GM23338 (cell line): ENCODE results near the gene BACE2. TPM values are rescaled to one million over a fixed set of nuclear protein-coding genes. Genes with fewer than 3 reads are reported as not detected.
"Not testable (repeated sequence)": the region's sequence is repeated elsewhere in the genome, so short reads cannot be mapped to it uniquely, and the experiment has no call there.

Experiments
- ATAC-seq: fragments of 200-7000 bp; cut with Tn5 transposase; 3 replicates; pipeline ENCODE4 v1.9.1; 2020
- DNase-seq: peaks from one replicate; pipeline ENCODE4 v3.0.0-alpha.2; 2015; ENCODE audit warnings: low spot score
- H2AFZ ChIP-seq: fragments of 200-600 bp; sonication (generic); 2 replicates; pipeline ENCODE4 v1.8.0; 2016; ENCODE audit warnings: antibody characterized with exemption, mild to moderate bottlenecking, moderate library complexity
- H3F3A ChIP-seq: fragments of 200-600 bp; sonication (generic); replicated peaks from 2 replicates; pipeline ENCODE4 v1.8.0; 2017; ENCODE audit warnings: antibody characterized with exemption, mixed run types, low read depth
- H3K27ac ChIP-seq: fragments of 200-600 bp; sonication (generic); 2 replicates; pipeline ENCODE4 v1.6.1; 2016; ENCODE audit warnings: low read depth
- H3K27me3 ChIP-seq: fragments of 200-600 bp; sonication (generic); 2 replicates; pipeline ENCODE4 v1.8.0; 2016; ENCODE audit warnings: mild to moderate bottlenecking, mixed run types, moderate library complexity; ENCODE audit not compliant: insufficient read depth
- H3K36me3 ChIP-seq: fragments of 200-600 bp; sonication (generic); 2 replicates; pipeline ENCODE4 v1.8.0; 2016; ENCODE audit warnings: mild to moderate bottlenecking; ENCODE audit not compliant: insufficient read depth
- H3K4me1 ChIP-seq: fragments of 200-600 bp; sonication (generic); 2 replicates; pipeline ENCODE4 v1.8.0; 2016; ENCODE audit warnings: mild to moderate bottlenecking, moderate library complexity; ENCODE audit not compliant: insufficient read depth
- H3K4me2 ChIP-seq: fragments of 200-600 bp; sonication (generic); 2 replicates; pipeline ENCODE4 v1.7.1; 2017; ENCODE audit warnings: mixed run types
- H3K4me3 ChIP-seq: fragments of 200-600 bp; sonication (generic); 2 replicates; pipeline ENCODE4 v1.6.1; 2016; ENCODE audit warnings: mixed run types
- H3K79me2 ChIP-seq: fragments of 200-600 bp; sonication (generic); replicated peaks from 2 replicates; pipeline ENCODE4 v1.8.0; 2017; ENCODE audit warnings: mild to moderate bottlenecking; ENCODE audit not compliant: insufficient read depth
- H3K9me2 ChIP-seq: fragments of 200-600 bp; sonication (generic); 2 replicates; pipeline ENCODE4 v1.8.0; 2017; ENCODE audit not compliant: insufficient read depth
- H4K20me1 ChIP-seq: fragments of 200-600 bp; sonication (generic); replicated peaks from 2 replicates; pipeline ENCODE4 v1.8.0; 2017; ENCODE audit warnings: mild to moderate bottlenecking; ENCODE audit not compliant: insufficient read depth
- H3K27ac Mint-ChIP-seq: 2 replicates; pipeline ENCODE4 v1.8.0; 2020; ENCODE audit warnings: inconsistent platforms, mild to moderate bottlenecking, moderate library complexity, mixed read lengths
- H3K27me3 Mint-ChIP-seq: 3 replicates; pipeline ENCODE4 v1.8.0; 2022; ENCODE audit warnings: low read depth, mild to moderate bottlenecking, moderate library complexity, mixed read lengths, inconsistent platforms; ENCODE audit not compliant: insufficient read depth, poor library complexity
- H3K36me3 Mint-ChIP-seq: 3 replicates; pipeline ENCODE4 v1.8.0; 2021; ENCODE audit warnings: low read depth, mild to moderate bottlenecking, inconsistent platforms, moderate library complexity, mixed read lengths
- H3K4me1 Mint-ChIP-seq: 3 replicates; pipeline ENCODE4 v1.8.0; 2020; ENCODE audit warnings: mild to moderate bottlenecking, inconsistent platforms, mixed read lengths
- H3K4me3 Mint-ChIP-seq: 3 replicates; pipeline ENCODE4 v1.8.0; 2021; ENCODE audit warnings: moderate library complexity, mild to moderate bottlenecking, inconsistent platforms, mixed read lengths
- H3K9me3 Mint-ChIP-seq: 3 replicates; pipeline ENCODE4 v1.8.0; 2020; ENCODE audit warnings: moderate library complexity, mild to moderate bottlenecking, inconsistent platforms, mixed read lengths
- CREB1 ChIP-seq: fragments of 250-450 bp; sonication (Bioruptor Pico); IDR thresholded peaks from 2 replicates; pipeline ENCODE4 v1.5.0; 2020; ENCODE audit warnings: low read depth, mild to moderate bottlenecking, moderate library complexity
- EZH2 ChIP-seq: fragments of 200-600 bp; sonication (generic); IDR thresholded peaks from one replicate; pipeline ENCODE4 v1.8.0; 2017; ENCODE audit warnings: antibody characterized with exemption, mild to moderate bottlenecking, low read depth; ENCODE audit not compliant: unreplicated experiment
- EZH2phosphoT487 ChIP-seq: fragments of 200-600 bp; sonication (generic); IDR thresholded peaks from one replicate; pipeline ENCODE4 v1.8.1; 2018; ENCODE audit warnings: antibody characterized with exemption; ENCODE audit not compliant: unreplicated experiment
- JUNB ChIP-seq: IDR thresholded peaks from one replicate; pipeline ENCODE4 v1.6.1; 2016; ENCODE audit warnings: antibody characterized with exemption; ENCODE audit not compliant: unreplicated experiment
- STAT1 ChIP-seq: IDR thresholded peaks from one replicate; pipeline ENCODE4 v1.6.1; 2016; ENCODE audit warnings: antibody characterized with exemption; ENCODE audit not compliant: unreplicated experiment
- ZNF114 ChIP-seq: fragments of 250-450 bp; sonication (Bioruptor Pico); IDR thresholded peaks from 2 replicates; pipeline ENCODE4 v1.5.0; 2020; ENCODE audit warnings: mild to moderate bottlenecking, moderate library complexity
- polyA plus RNA-seq: library from polyadenylated mRNA; unstranded; fragments of >200 nt; fragmentation: Nextera tagmentation; extraction: Ambion mirVana; gene quantifications from 2 replicates; pipeline ENCODE4 v1.2.1, GENCODE V29; 2016
- total RNA-seq: library from RNA; depleted of rRNA; stranded (reverse); fragments of >200 nt; shearing (Covaris generic); gene quantifications from 2 replicates; pipeline ENCODE4 v1.2.3, GENCODE V29; 2014
- TF ChIP-seq, protein P1 (sequence below): IDR thresholded peaks from one replicate; pipeline ENCODE4 v1.6.1; 2018; ENCODE audit warnings: antibody characterized with exemption; ENCODE audit not compliant: unreplicated experiment
- TF ChIP-seq, protein P2 (sequence below), 2 experiments: fragments of 200-600 bp in 1 of 2; sonication (generic) in 1 of 2; conservative IDR thresholded peaks; 2 replicates each; pipeline versions ENCODE4 v1.5.1 to v1.6.1; 2016 to 2017; ENCODE audit warnings: antibody characterized with exemption in 2 of 2, low read depth in 2 of 2, mild to moderate bottlenecking in 2 of 2, moderate library complexity in 1 of 2

The BACE2 gene
- total and polyA plus RNA-seq, 2 experiments from 2014 or later = 3.5 to 6.8 TPM

- Histone ChIP-seq H3K27ac (no peak overlapping the region), H3K79me2 (no peaks in the 10 kb centered on the region), H3K4me1 (no peaks in the 10 kb centered on the region), H3K4me3 (no peak overlapping the region), H4K20me1 (no peaks in the 10 kb centered on the region; the same call in 1 of the 2 replicates), H3K4me2 (no peak overlapping the region), H3K9me2 (no peaks in the 10 kb centered on the region), H3K27me3 (no peaks in the 10 kb centered on the region), H3F3A (no peaks in the 10 kb centered on the region), H2AFZ (no peak overlapping the region), H3K36me3 (no peaks in the 10 kb centered on the region)
- Mint-ChIP-seq H3K27me3 (no peaks in the 10 kb centered on the region), H3K4me3 (no peak overlapping the region), H3K27ac (no peak overlapping the region; the same call in 1 of the 2 replicates), H3K4me1 (no peaks in the 10 kb centered on the region; the same call in 2 of the 3 replicates), H3K36me3 (peaks cover 47% of the 10 kb centered on the region), H3K9me3 (peaks cover 21% of the 10 kb centered on the region)
- DNase-seq (no peak), ATAC-seq (no peak)
- TF ChIP-seq EZH2phosphoT487 (no peak), STAT1 (no peak), CREB1 (CRISPR knock-in tag) (no peak), EZH2 (no peak), ZNF114 (no peak), JUNB (no peak)
- TF ChIP-seq, protein P1, sequence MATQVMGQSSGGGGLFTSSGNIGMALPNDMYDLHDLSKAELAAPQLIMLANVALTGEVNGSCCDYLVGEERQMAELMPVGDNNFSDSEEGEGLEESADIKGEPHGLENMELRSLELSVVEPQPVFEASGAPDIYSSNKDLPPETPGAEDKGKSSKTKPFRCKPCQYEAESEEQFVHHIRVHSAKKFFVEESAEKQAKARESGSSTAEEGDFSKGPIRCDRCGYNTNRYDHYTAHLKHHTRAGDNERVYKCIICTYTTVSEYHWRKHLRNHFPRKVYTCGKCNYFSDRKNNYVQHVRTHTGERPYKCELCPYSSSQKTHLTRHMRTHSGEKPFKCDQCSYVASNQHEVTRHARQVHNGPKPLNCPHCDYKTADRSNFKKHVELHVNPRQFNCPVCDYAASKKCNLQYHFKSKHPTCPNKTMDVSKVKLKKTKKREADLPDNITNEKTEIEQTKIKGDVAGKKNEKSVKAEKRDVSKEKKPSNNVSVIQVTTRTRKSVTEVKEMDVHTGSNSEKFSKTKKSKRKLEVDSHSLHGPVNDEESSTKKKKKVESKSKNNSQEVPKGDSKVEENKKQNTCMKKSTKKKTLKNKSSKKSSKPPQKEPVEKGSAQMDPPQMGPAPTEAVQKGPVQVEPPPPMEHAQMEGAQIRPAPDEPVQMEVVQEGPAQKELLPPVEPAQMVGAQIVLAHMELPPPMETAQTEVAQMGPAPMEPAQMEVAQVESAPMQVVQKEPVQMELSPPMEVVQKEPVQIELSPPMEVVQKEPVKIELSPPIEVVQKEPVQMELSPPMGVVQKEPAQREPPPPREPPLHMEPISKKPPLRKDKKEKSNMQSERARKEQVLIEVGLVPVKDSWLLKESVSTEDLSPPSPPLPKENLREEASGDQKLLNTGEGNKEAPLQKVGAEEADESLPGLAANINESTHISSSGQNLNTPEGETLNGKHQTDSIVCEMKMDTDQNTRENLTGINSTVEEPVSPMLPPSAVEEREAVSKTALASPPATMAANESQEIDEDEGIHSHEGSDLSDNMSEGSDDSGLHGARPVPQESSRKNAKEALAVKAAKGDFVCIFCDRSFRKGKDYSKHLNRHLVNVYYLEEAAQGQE = no peak
- TF ChIP-seq, protein P2, sequence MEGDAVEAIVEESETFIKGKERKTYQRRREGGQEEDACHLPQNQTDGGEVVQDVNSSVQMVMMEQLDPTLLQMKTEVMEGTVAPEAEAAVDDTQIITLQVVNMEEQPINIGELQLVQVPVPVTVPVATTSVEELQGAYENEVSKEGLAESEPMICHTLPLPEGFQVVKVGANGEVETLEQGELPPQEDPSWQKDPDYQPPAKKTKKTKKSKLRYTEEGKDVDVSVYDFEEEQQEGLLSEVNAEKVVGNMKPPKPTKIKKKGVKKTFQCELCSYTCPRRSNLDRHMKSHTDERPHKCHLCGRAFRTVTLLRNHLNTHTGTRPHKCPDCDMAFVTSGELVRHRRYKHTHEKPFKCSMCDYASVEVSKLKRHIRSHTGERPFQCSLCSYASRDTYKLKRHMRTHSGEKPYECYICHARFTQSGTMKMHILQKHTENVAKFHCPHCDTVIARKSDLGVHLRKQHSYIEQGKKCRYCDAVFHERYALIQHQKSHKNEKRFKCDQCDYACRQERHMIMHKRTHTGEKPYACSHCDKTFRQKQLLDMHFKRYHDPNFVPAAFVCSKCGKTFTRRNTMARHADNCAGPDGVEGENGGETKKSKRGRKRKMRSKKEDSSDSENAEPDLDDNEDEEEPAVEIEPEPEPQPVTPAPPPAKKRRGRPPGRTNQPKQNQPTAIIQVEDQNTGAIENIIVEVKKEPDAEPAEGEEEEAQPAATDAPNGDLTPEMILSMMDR (conservative IDR thresholded peaks at IDR 0.05; ENCODE audit: low read depth in 2 of 2) = no peak
These were observed 87.2 kb downstream of the BACE2 start for GRCh38 chr21:41255190-41255589.

GRCh38 chr21:41256231-41256630 lies 88.3 kb downstream of the BACE2 start:
- Mint-ChIP-seq H3K36me3 (peaks cover 44% of the 10 kb centered on the region), H3K9me3 (peaks cover 21% of the 10 kb centered on the region)
- H3K4me3 Mint-ChIP-seq, H3K4me1 ChIP-seq, H3K27me3 Mint-ChIP-seq, ATAC-seq, H3K9me2 ChIP-seq, H3K27ac Mint-ChIP-seq, H3F3A ChIP-seq, H4K20me1 ChIP-seq, H2AFZ ChIP-seq, H3K36me3 ChIP-seq, H3K4me2 ChIP-seq, H3K27ac ChIP-seq, DNase-seq, H3K4me3 ChIP-seq, H3K27me3 ChIP-seq, H3K79me2 ChIP-seq, H3K4me1 Mint-ChIP-seq: not testable (repeated sequence)
